Prostate gland (tissue), 2 donors: ENCODE measurements around the gene TSPOAP1.

Experiments
- POLR2A ChIP-seq: fragments of 450-650 bp; IDR thresholded peaks from one replicate; pipeline ENCODE4 v1.6.1; 2016; ENCODE audit warnings: antibody characterized with exemption, mild to moderate bottlenecking
- POLR2AphosphoS5 ChIP-seq: sonication (generic); formaldehyde crosslinking; IDR thresholded peaks from one replicate; pipeline ENCODE4 v1.6.1; 2017; ENCODE audit warnings: antibody characterized with exemption
- TF ChIP-seq, protein P1 (sequence below), 4 experiments: fragments of 200-600 bp in 2 of 4; fragments of 450-650 bp in 2 of 4; sonication (generic) in 2 of 4; IDR thresholded peaks; 1 replicate in 3 of 4; 2 replicates in 1 of 4; pipeline ENCODE4 v1.5.1; 2016 to 2019; ENCODE audit warnings: antibody characterized with exemption in 4 of 4, mild to moderate bottlenecking in 2 of 4, moderate library complexity in 2 of 4

DNA sequence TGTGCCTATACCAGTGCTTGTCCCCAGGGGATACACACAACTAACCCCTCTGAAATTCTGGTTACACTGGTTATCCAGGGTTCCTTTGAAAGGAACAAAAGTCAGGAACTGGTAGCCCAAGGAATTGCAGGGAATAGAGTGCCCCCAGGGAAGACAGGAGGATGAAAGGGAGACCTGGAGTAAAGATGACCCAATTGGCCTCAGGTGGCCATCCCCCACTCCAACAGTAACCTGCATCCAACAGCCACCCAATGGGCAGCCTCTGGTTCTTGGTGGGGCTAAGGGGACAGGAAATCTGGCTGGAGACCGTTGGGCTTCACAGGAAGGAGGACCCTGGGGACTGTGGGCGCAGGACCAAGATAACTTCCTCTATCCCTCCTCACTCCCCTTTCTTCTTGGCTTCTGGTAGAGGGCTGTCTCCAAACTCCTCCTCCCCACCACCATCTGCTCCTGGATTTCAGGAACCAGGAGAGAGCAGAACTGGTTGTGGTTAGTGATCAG lies 47.0 kb downstream of the TSPOAP1 start:
- no peak for TF ChIP-seq POLR2AphosphoS5
- no peak for TF ChIP-seq POLR2A
- TF ChIP-seq, protein P1, sequence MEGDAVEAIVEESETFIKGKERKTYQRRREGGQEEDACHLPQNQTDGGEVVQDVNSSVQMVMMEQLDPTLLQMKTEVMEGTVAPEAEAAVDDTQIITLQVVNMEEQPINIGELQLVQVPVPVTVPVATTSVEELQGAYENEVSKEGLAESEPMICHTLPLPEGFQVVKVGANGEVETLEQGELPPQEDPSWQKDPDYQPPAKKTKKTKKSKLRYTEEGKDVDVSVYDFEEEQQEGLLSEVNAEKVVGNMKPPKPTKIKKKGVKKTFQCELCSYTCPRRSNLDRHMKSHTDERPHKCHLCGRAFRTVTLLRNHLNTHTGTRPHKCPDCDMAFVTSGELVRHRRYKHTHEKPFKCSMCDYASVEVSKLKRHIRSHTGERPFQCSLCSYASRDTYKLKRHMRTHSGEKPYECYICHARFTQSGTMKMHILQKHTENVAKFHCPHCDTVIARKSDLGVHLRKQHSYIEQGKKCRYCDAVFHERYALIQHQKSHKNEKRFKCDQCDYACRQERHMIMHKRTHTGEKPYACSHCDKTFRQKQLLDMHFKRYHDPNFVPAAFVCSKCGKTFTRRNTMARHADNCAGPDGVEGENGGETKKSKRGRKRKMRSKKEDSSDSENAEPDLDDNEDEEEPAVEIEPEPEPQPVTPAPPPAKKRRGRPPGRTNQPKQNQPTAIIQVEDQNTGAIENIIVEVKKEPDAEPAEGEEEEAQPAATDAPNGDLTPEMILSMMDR (IDR thresholded peaks at IDR 0.05): no peak
